K562 (cell line): ENCODE results near the gene STON2. TPM values are rescaled to one million over a fixed set of nuclear protein-coding genes. Genes with fewer than 3 reads are reported as not detected.
A peak's percentile ranks its signal among the peaks of the same experiment; 100 is the strongest.

Experiments
- ARID1B ChIP-seq: fragments of 450-650 bp; IDR thresholded peaks from 2 replicates; pipeline ENCODE4 v1.6.1; 2016; ENCODE audit warnings: antibody characterized with exemption, mild to moderate bottlenecking, inconsistent platforms
- CCNT2 ChIP-seq: IDR thresholded peaks from 2 replicates; pipeline ENCODE4 v1.6.1; 2011; ENCODE audit warnings: borderline replicate concordance, low read depth, mild to moderate bottlenecking, moderate library complexity, mixed read lengths, low read length; ENCODE audit not compliant: insufficient read length; ENCODE audit errors: extremely low read depth
- HDAC3 ChIP-seq: fragments of 450-650 bp; IDR thresholded peaks from 2 replicates; pipeline ENCODE4 v1.6.1; 2018; ENCODE audit warnings: borderline replicate concordance, mild to moderate bottlenecking, moderate library complexity; ENCODE audit not compliant: partially characterized antibody
- HINFP ChIP-seq: fragments of 450-650 bp; conservative IDR thresholded peaks from 2 replicates; pipeline ENCODE4 v1.6.1; 2016; ENCODE audit warnings: missing genetic modification characterization, low read depth, mild to moderate bottlenecking, control low read depth, missing compliant biosample characterization
- NCOR1 ChIP-seq: fragments of 450-650 bp; IDR thresholded peaks from 2 replicates; pipeline ENCODE4 v1.6.1; 2016; ENCODE audit warnings: mild to moderate bottlenecking, moderate library complexity
- PHB2 ChIP-seq: fragments of 450-650 bp; IDR thresholded peaks from 2 replicates; pipeline ENCODE4 v1.6.1; 2017; ENCODE audit warnings: low read depth
- POLR3A ChIP-seq: IDR thresholded peaks from 2 replicates; pipeline ENCODE4 v1.6.1; 2011; ENCODE audit warnings: borderline replicate concordance, mild to moderate bottlenecking, moderate library complexity; ENCODE audit not compliant: insufficient read length, insufficient read depth; ENCODE audit errors: extremely low read depth
- RFX1 ChIP-seq: fragments of 450-650 bp; IDR thresholded peaks from 2 replicates; pipeline ENCODE4 v1.6.1; 2016; ENCODE audit warnings: mild to moderate bottlenecking, moderate library complexity
- SRF ChIP-seq, 2 experiments: fragments of 250-450, 450-650 bp in 1 of 2; sonication (Bioruptor Pico) in 1 of 2; sonication (generic) in 1 of 2; formaldehyde crosslinking; IDR thresholded peaks; 2 replicates each; pipeline versions ENCODE4 v1.5.0 to v1.5.1; 2020 to 2022; ENCODE audit warnings: mild to moderate bottlenecking in 1 of 2, missing genetic modification reagents in 1 of 2
- U2AF1 ChIP-seq: fragments of 200-400 bp; formaldehyde crosslinking; optimal IDR thresholded peaks from 2 replicates; pipeline ENCODE3; 2017; ENCODE audit warnings: mild to moderate bottlenecking, low read depth, low read length, moderate library complexity
- U2AF2 ChIP-seq: fragments of 200-400 bp; formaldehyde crosslinking; optimal IDR thresholded peaks from 2 replicates; pipeline ENCODE3; 2017; ENCODE audit warnings: low read depth, mild to moderate bottlenecking, low read length
- ZBTB1 ChIP-seq: sonication (generic); formaldehyde crosslinking; IDR thresholded peaks from 2 replicates; pipeline ENCODE4 v1.8.1; 2023; ENCODE audit warnings: missing genetic modification reagents, low read depth, mild to moderate bottlenecking, borderline replicate concordance
- ZNF23 ChIP-seq: fragments of 250-450 bp; sonication (Bioruptor Pico); IDR thresholded peaks from 2 replicates; pipeline ENCODE4 v1.4.0; 2020; ENCODE audit warnings: mild to moderate bottlenecking
- ZNF707 ChIP-seq: fragments of 250-450 bp; sonication (Bioruptor Pico); conservative IDR thresholded peaks from 2 replicates; pipeline ENCODE4 v1.8.0; 2022; ENCODE audit warnings: inconsistent platforms, mild to moderate bottlenecking, moderate library complexity
- polyA plus RNA-seq, 8 experiments: library from polyadenylated mRNA; depleted of rRNA in 4 of 8; stranded (reverse) in 5 of 8; unstranded in 3 of 8; fragments of >200 nt; fragmentation: Nextera tagmentation in 2 of 8; fragmentation: Illumina TruSeq in 1 of 8; extraction: Ambion mirVana in 2 of 8; extraction: Trizol in 1 of 8; gene quantifications; 2 replicates each; pipeline versions ENCODE4 v1.2.1 to v1.2.3, GENCODE V29; 2011 to 2014; ENCODE audit warnings: inconsistent platforms in 1 of 8, missing spikeins in 1 of 8
- total RNA-seq, 7 experiments: library from RNA; depleted of rRNA in 6 of 7; stranded (reverse); fragments of >200 nt in 6 of 7; fragmentation: Illumina TruSeq in 2 of 7; extraction: Trizol in 2 of 7; gene quantifications; 2 replicates each; pipeline versions ENCODE4 v1.2.1 to v1.2.3, GENCODE V29; 2011 to 2021; ENCODE audit warnings: low replicate concordance in 1 of 7
- TF ChIP-seq, protein P1 (sequence below): fragments of 200-400 bp; formaldehyde crosslinking; IDR thresholded peaks from 2 replicates; pipeline ENCODE4 v1.6.1; 2017; ENCODE audit warnings: mild to moderate bottlenecking, low read depth, low read length, moderate library complexity
- TF ChIP-seq, protein P2 (sequence below): fragments of 250-450 bp; sonication (Bioruptor Pico); IDR thresholded peaks from 2 replicates; pipeline ENCODE4 v1.5.0; 2021; ENCODE audit warnings: mild to moderate bottlenecking, moderate library complexity
- TF ChIP-seq, protein P3 (sequence below): fragments of 200-800 bp; sonication (Bioruptor generic); IDR thresholded peaks from 2 replicates; pipeline ENCODE4 v1.6.1; 2017; ENCODE audit warnings: missing genetic modification characterization, missing compliant biosample characterization

Gene STON2
- total and polyA plus RNA-seq, 9 of the 15 experiments (the other 6 are each of a cell fraction or from before 2014, with no cell fraction given), result 7.8 to 99.3 (median 53.5) TPM

- TF ChIP-seq, protein P1, sequence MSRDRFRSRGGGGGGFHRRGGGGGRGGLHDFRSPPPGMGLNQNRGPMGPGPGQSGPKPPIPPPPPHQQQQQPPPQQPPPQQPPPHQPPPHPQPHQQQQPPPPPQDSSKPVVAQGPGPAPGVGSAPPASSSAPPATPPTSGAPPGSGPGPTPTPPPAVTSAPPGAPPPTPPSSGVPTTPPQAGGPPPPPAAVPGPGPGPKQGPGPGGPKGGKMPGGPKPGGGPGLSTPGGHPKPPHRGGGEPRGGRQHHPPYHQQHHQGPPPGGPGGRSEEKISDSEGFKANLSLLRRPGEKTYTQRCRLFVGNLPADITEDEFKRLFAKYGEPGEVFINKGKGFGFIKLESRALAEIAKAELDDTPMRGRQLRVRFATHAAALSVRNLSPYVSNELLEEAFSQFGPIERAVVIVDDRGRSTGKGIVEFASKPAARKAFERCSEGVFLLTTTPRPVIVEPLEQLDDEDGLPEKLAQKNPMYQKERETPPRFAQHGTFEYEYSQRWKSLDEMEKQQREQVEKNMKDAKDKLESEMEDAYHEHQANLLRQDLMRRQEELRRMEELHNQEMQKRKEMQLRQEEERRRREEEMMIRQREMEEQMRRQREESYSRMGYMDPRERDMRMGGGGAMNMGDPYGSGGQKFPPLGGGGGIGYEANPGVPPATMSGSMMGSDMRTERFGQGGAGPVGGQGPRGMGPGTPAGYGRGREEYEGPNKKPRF, result no peak
- TF ChIP-seq ZBTB1 (CRISPR knock-in tag) (no peak), HINFP (tag) (no peak), CCNT2 (no peak), ZNF23 (no peak), SRF (CRISPR knock-in tag; IDR thresholded peaks at IDR 0.05) (no peak), U2AF2 (no peak), RFX1 (no peak), NCOR1 (peak; percentile 74), POLR3A (no peak), ZNF707 (CRISPR knock-in tag) (no peak), U2AF1 (no peak), ARID1B (peak; percentile 83), PHB2 (no peak), HDAC3 (peak; percentile 61)
- TF ChIP-seq, protein P2, sequence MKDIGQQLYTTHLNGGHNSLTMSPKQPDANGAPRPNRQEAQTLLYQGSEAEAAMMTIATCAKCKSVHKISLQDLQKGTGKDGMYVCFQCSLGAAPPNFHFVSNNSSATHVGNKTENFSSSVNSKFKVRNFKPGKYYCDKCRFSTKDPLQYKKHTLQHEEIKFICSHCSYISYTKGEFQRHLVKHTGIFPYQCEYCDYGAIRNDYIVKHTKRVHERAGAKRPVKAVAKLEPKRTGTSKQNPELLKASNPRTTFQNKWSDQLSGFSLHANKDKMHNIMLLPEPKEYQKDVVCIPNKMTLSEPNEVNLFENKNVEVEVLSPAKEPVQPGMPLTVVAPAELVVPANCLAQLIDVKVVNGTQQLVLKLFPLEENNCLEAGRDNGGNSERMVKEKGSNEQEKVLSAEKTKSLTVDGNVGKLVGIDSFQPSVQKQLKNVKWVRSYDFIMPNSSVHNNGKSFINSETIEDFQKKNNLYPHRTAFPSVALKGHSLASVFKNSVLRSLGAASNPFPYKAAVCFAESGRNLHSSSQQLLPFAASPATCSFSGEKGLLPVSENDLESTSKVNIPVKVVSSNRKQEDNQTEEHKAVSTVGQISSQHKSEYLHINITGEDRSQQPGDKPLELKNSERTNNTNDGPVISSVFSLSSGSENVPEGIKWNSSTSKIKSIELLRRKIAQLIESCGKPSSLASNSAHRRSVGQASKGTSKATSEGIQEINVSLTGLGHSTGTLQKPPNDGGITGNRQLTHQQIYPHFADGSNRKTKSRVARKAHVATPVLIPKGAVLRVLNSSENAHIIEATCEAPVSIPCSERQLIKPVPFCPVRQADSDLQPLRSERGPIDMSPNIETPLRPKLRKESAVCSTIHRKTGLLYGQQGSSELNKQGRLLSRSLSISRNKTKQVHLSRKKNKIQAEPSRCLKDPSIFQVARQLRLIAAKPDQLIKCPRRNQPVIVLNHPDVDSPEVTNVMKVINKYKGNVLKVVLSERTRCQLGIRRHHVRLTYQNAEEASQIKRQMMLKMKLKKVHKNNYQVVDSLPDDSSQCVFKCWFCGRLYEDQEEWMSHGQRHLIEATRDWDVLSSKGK (CRISPR knock-in tag), result no peak
- TF ChIP-seq, protein P3, sequence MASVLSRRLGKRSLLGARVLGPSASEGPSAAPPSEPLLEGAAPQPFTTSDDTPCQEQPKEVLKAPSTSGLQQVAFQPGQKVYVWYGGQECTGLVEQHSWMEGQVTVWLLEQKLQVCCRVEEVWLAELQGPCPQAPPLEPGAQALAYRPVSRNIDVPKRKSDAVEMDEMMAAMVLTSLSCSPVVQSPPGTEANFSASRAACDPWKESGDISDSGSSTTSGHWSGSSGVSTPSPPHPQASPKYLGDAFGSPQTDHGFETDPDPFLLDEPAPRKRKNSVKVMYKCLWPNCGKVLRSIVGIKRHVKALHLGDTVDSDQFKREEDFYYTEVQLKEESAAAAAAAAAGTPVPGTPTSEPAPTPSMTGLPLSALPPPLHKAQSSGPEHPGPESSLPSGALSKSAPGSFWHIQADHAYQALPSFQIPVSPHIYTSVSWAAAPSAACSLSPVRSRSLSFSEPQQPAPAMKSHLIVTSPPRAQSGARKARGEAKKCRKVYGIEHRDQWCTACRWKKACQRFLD (CRISPR knock-in tag), result 0 out of 2 replicates have a peak, but pooled peaks have one; percentile 34
Observed at GRCh38 chr14:81423504-81423903, 23.4 kb upstream of the STON2 start (continued).
